Skeletal muscle cell (primary cell): ENCODE results near the gene PTPRN2.
"Not testable (repeated sequence)": the region's sequence is repeated elsewhere in the genome, so short reads cannot be mapped to it uniquely, and the experiment has no call there.

Experiments used
- DNase-seq: peaks from one replicate; pipeline ENCODE4 v3.0.0-alpha.2; 2010; ENCODE audit warnings: low read depth
- H3K4me3 ChIP-seq: 2 replicates; pipeline ENCODE4 v1.5.1; 2011; ENCODE audit warnings: low read depth, mild to moderate bottlenecking, control low read depth, low read length, moderate library complexity

The PTPRN2 gene

GRCh38 chr7:157895098-157895497 is 692.5 kb downstream of the PTPRN2 start:
- not testable (repeated sequence) for H3K4me3 ChIP-seq, DNase-seq

- no peak for DNase-seq
- H3K4me3 ChIP-seq, result no peak overlapping the region
Measured at GRCh38 chr7:157893535-157894044, 694.0 kb downstream of the PTPRN2 start.

- no peak for DNase-seq
- H3K4me3 ChIP-seq, result no peak overlapping the region
Measured at GRCh38 chr7:157892751-157893523, 694.7 kb downstream of the PTPRN2 start.

- H3K4me3 ChIP-seq, result no peak overlapping the region
- DNase-seq, result no peak
Measured at GRCh38 chr7:157890921-157891401, 696.7 kb downstream of the PTPRN2 start.

GRCh38 chr7:157889480-157889879 is 698.1 kb downstream of the PTPRN2 start:
- DNase-seq, result no peak
- H3K4me3 ChIP-seq, result no peak overlapping the region

- DNase-seq, result no peak
- H3K4me3 ChIP-seq, result no peak overlapping the region
Measured at GRCh38 chr7:157888579-157888978, 699.0 kb downstream of the PTPRN2 start.

GRCh38 chr7:157887400-157887799 is 700.2 kb downstream of the PTPRN2 start:
- no peak overlapping the region for H3K4me3 ChIP-seq
- DNase-seq, result no peak

GRCh38 chr7:157886711-157887110 is 700.9 kb downstream of the PTPRN2 start:
- no peak for DNase-seq
- no peak overlapping the region for H3K4me3 ChIP-seq

- no peak for DNase-seq
- no peak overlapping the region for H3K4me3 ChIP-seq
Measured at GRCh38 chr7:157886266-157886665, 701.4 kb downstream of the PTPRN2 start.

GRCh38 chr7:157885140-157885539 is 702.5 kb downstream of the PTPRN2 start:
- no peak for DNase-seq
- no peak overlapping the region for H3K4me3 ChIP-seq

GRCh38 chr7:157884461-157885062 is 703.1 kb downstream of the PTPRN2 start:
- H3K4me3 ChIP-seq, result no peak overlapping the region
- no peak for DNase-seq

- no peak for DNase-seq
Measured at GRCh38 chr7:157881048-157881771, 706.4 kb downstream of the PTPRN2 start.

GRCh38 chr7:157879391-157879790 is 708.2 kb downstream of the PTPRN2 start:
- H3K4me3 ChIP-seq, result no peak overlapping the region
- no peak for DNase-seq

More at GRCh38 chr7:157881048-157881771, 706.4 kb downstream of the PTPRN2 start:
- no peak overlapping the region for H3K4me3 ChIP-seq

GRCh38 chr7:157877298-157878090 is 710.1 kb downstream of the PTPRN2 start:
- no peak for DNase-seq
- no peak overlapping the region for H3K4me3 ChIP-seq

- no peak for DNase-seq
- H3K4me3 ChIP-seq, result no peak overlapping the region
Measured at GRCh38 chr7:157876469-157877285, 710.9 kb downstream of the PTPRN2 start.

- DNase-seq, result no peak
- no peak overlapping the region for H3K4me3 ChIP-seq
Measured at GRCh38 chr7:157875230-157876179, 712.1 kb downstream of the PTPRN2 start.

- no peak overlapping the region for H3K4me3 ChIP-seq
- DNase-seq, result no peak
Measured at GRCh38 chr7:157874870-157875229, 712.8 kb downstream of the PTPRN2 start.
